ENCODE data around the gene LOXHD1.

LOXHD1 gene

GRCh38 chr18:46622451-46622850, 34.6 kb downstream of the LOXHD1 start:
- no peak overlapping the region for H2BK5ac ChIP-seq (ENCODE audit: low read depth, low read length, poor library complexity, severe bottlenecking)
- H3K36me3 ChIP-seq (ENCODE audit: control insufficient read depth in 1 of 2, insufficient read depth in 2 of 2, low read depth in 1 of 2, low read length in 2 of 2): no peaks in the 10 kb centered on the region
- 92% methylated on average over 4 of the region's 4 CpGs for WGBS

GRCh38 chr18:46621871-46622270, 35.1 kb downstream of the LOXHD1 start:
- H4K8ac ChIP-seq (ENCODE audit: low read length): no peak overlapping the region
- peaks cover 3% of the 10 kb centered on the region for H3K4me1 ChIP-seq (ENCODE audit: control insufficient read depth, insufficient read depth, low read depth, low read length)
- 58% methylated on average over 2 of the region's 2 CpGs for WGBS
- no peaks in the 10 kb centered on the region for H3K79me1 ChIP-seq (replicated peaks; ENCODE audit: low read length, poor library complexity, severe bottlenecking)
- no peak overlapping the region for H3K4me2 ChIP-seq (ENCODE audit: low read length, poor library complexity, severe bottlenecking)
- H2BK5ac ChIP-seq (ENCODE audit: low read depth, low read length, poor library complexity, severe bottlenecking): no peak overlapping the region
- H3K27me3 ChIP-seq (ENCODE audit: control insufficient read depth in 1 of 2, insufficient read depth in 1 of 2, low read length in 2 of 2): peaks cover 18 to 48% of the 10 kb centered on the region in 2 experiments
- H3K4ac ChIP-seq (ENCODE audit: low read depth in 1 of 2, low read length in 2 of 2): no peak overlapping the region
- DNase-seq: no peak
- H2BK12ac ChIP-seq (ENCODE audit: low read length in 2 of 2): no peak overlapping the region
- no peak overlapping the region for H2BK15ac ChIP-seq (ENCODE audit: low read depth, poor library complexity, severe bottlenecking)
- no peaks in the 10 kb centered on the region for H3K9me3 ChIP-seq (ENCODE audit: control insufficient read depth, low read length)
- no peak overlapping the region for H3K14ac ChIP-seq (ENCODE audit: low read length in 2 of 2)
- no peak overlapping the region for H4K91ac ChIP-seq (ENCODE audit: low read length)
- H3K9ac ChIP-seq (ENCODE audit: low read length): no peak overlapping the region
- H3K18ac ChIP-seq (ENCODE audit: low read depth in 1 of 2, low read length in 2 of 2): no peak overlapping the region
- no peak overlapping the region for H2AFZ ChIP-seq (ENCODE audit: low read depth, low read length)
- no peak overlapping the region for H2AK5ac ChIP-seq (ENCODE audit: low read length, severe bottlenecking)
- no peak overlapping the region for H2BK120ac ChIP-seq (ENCODE audit: low read depth, low read length)
- H3K27ac ChIP-seq (ENCODE audit: low read length, poor library complexity, severe bottlenecking): no peak overlapping the region
- H3K4me3 ChIP-seq (ENCODE audit: insufficient read depth in 1 of 2, low read depth in 1 of 2, low read length in 2 of 2): no peak overlapping the region
- H3K36me3 ChIP-seq (ENCODE audit: control insufficient read depth in 1 of 2, insufficient read depth in 2 of 2, low read depth in 1 of 2, low read length in 2 of 2): no peaks in the 10 kb centered on the region
- no peak overlapping the region for H3K23ac ChIP-seq (ENCODE audit: low read length in 2 of 2)

More at GRCh38 chr18:46622451-46622850, 34.6 kb downstream of the LOXHD1 start:
- Histone ChIP-seq H3K23ac (ENCODE audit: low read length in 2 of 2) (no peak overlapping the region), H3K9me3 (ENCODE audit: control insufficient read depth, low read length) (no peaks in the 10 kb centered on the region), H3K27ac (ENCODE audit: low read length, poor library complexity, severe bottlenecking) (no peak overlapping the region), H3K4me1 (ENCODE audit: control insufficient read depth, insufficient read depth, low read depth, low read length) (peaks cover 3% of the 10 kb centered on the region), H2AK5ac (ENCODE audit: low read length, severe bottlenecking) (no peak overlapping the region), H3K4me2 (ENCODE audit: low read length, poor library complexity, severe bottlenecking) (no peak overlapping the region), H3K27me3 (ENCODE audit: control insufficient read depth in 1 of 2, insufficient read depth in 1 of 2, low read length in 2 of 2) (peaks cover 22 to 48% of the 10 kb centered on the region in 2 experiments), H2BK15ac (ENCODE audit: low read depth, poor library complexity, severe bottlenecking) (no peak overlapping the region), H3K14ac (ENCODE audit: low read length in 2 of 2) (no peak overlapping the region), H3K79me1 (replicated peaks; ENCODE audit: low read length, poor library complexity, severe bottlenecking) (no peaks in the 10 kb centered on the region), H2BK120ac (ENCODE audit: low read depth, low read length) (no peak overlapping the region), H4K8ac (ENCODE audit: low read length) (no peak overlapping the region), H3K9ac (ENCODE audit: low read length) (no peak overlapping the region), H4K91ac (ENCODE audit: low read length) (no peak overlapping the region), H3K4me3 (ENCODE audit: insufficient read depth in 1 of 2, low read depth in 1 of 2, low read length in 2 of 2) (no peak overlapping the region), H3K4ac (ENCODE audit: low read depth in 1 of 2, low read length in 2 of 2) (no peak overlapping the region), H2AFZ (ENCODE audit: low read depth, low read length) (no peak overlapping the region), H2BK12ac (ENCODE audit: low read length in 2 of 2) (no peak overlapping the region), H3K18ac (ENCODE audit: low read depth in 1 of 2, low read length in 2 of 2) (no peak overlapping the region)
- DNase-seq: no peak

- Histone ChIP-seq H3K4me2 (ENCODE audit: low read length, poor library complexity, severe bottlenecking) (no peak overlapping the region), H3K4me3 (ENCODE audit: insufficient read depth in 1 of 2, low read depth in 1 of 2, low read length in 2 of 2) (no peak overlapping the region), H2BK12ac (ENCODE audit: low read length in 2 of 2) (no peak overlapping the region), H2AFZ (ENCODE audit: low read depth, low read length) (no peak overlapping the region), H4K91ac (ENCODE audit: low read length) (no peak overlapping the region), H3K79me1 (replicated peaks; ENCODE audit: low read length, poor library complexity, severe bottlenecking) (no peaks in the 10 kb centered on the region), H4K8ac (ENCODE audit: low read length) (no peak overlapping the region), H2AK5ac (ENCODE audit: low read length, severe bottlenecking) (no peak overlapping the region), H2BK15ac (ENCODE audit: low read depth, poor library complexity, severe bottlenecking) (no peak overlapping the region), H3K18ac (ENCODE audit: low read depth in 1 of 2, low read length in 2 of 2) (no peak overlapping the region), H3K14ac (ENCODE audit: low read length in 2 of 2) (no peak overlapping the region), H3K9ac (ENCODE audit: low read length) (no peak overlapping the region), H3K27me3 (ENCODE audit: control insufficient read depth in 1 of 2, insufficient read depth in 1 of 2, low read length in 2 of 2) (peaks cover 18 to 46% of the 10 kb centered on the region in 2 experiments), H3K36me3 (ENCODE audit: control insufficient read depth in 1 of 2, insufficient read depth in 2 of 2, low read depth in 1 of 2, low read length in 2 of 2) (no peaks in the 10 kb centered on the region), H3K9me3 (ENCODE audit: control insufficient read depth, low read length) (no peaks in the 10 kb centered on the region), H2BK5ac (ENCODE audit: low read depth, low read length, poor library complexity, severe bottlenecking) (no peak overlapping the region), H3K4ac (ENCODE audit: low read depth in 1 of 2, low read length in 2 of 2) (no peak overlapping the region), H3K27ac (ENCODE audit: low read length, poor library complexity, severe bottlenecking) (no peak overlapping the region), H3K4me1 (ENCODE audit: control insufficient read depth, insufficient read depth, low read depth, low read length) (peaks cover 3% of the 10 kb centered on the region), H3K23ac (ENCODE audit: low read length in 2 of 2) (no peak overlapping the region), H2BK120ac (ENCODE audit: low read depth, low read length) (no peak overlapping the region)
- DNase-seq: no peak
- 68% methylated on average over 6 of the region's 6 CpGs for WGBS
Measured at GRCh38 chr18:46621111-46621766, 35.8 kb downstream of the LOXHD1 start.

GRCh38 chr18:46619559-46619958, 37.5 kb downstream of the LOXHD1 start:
- H3K18ac ChIP-seq (ENCODE audit: low read depth in 1 of 2, low read length in 2 of 2): no peak overlapping the region
- H3K23ac ChIP-seq (ENCODE audit: low read length in 2 of 2): no peak overlapping the region
- H2AK5ac ChIP-seq (ENCODE audit: low read length, severe bottlenecking): no peak overlapping the region
- no peak overlapping the region for H2BK12ac ChIP-seq (ENCODE audit: low read length in 2 of 2)
- H2BK120ac ChIP-seq (ENCODE audit: low read depth, low read length): no peak overlapping the region
- no peak overlapping the region for H3K4me3 ChIP-seq (ENCODE audit: insufficient read depth in 1 of 2, low read depth in 1 of 2, low read length in 2 of 2)
- no peak overlapping the region for H3K14ac ChIP-seq (ENCODE audit: low read length in 2 of 2)
- no peak overlapping the region for H4K91ac ChIP-seq (ENCODE audit: low read length)
- WGBS: 79% methylated on average over 3 of the region's 3 CpGs
- no peaks in the 10 kb centered on the region for H3K79me1 ChIP-seq (replicated peaks; ENCODE audit: low read length, poor library complexity, severe bottlenecking)
- H2BK5ac ChIP-seq (ENCODE audit: low read depth, low read length, poor library complexity, severe bottlenecking): no peak overlapping the region
- H3K4me2 ChIP-seq (ENCODE audit: low read length, poor library complexity, severe bottlenecking): no peak overlapping the region
- H3K36me3 ChIP-seq (ENCODE audit: control insufficient read depth in 1 of 2, insufficient read depth in 2 of 2, low read depth in 1 of 2, low read length in 2 of 2): no peaks in the 10 kb centered on the region
- no peak overlapping the region for H3K4ac ChIP-seq (ENCODE audit: low read depth in 1 of 2, low read length in 2 of 2)
- H2AFZ ChIP-seq (ENCODE audit: low read depth, low read length): no peak overlapping the region
- H2BK15ac ChIP-seq (ENCODE audit: low read depth, poor library complexity, severe bottlenecking): no peak overlapping the region
- H4K8ac ChIP-seq (ENCODE audit: low read length): no peak overlapping the region
- DNase-seq: no peak
- no peak overlapping the region for H3K9ac ChIP-seq (ENCODE audit: low read length)
- H3K27ac ChIP-seq (ENCODE audit: low read length, poor library complexity, severe bottlenecking): no peak overlapping the region
- no peaks in the 10 kb centered on the region for H3K9me3 ChIP-seq (ENCODE audit: control insufficient read depth, low read length)
- H3K4me1 ChIP-seq (ENCODE audit: control insufficient read depth, insufficient read depth, low read depth, low read length): peaks cover 3% of the 10 kb centered on the region
- H3K27me3 ChIP-seq (ENCODE audit: control insufficient read depth in 1 of 2, insufficient read depth in 1 of 2, low read length in 2 of 2): peaks cover 18 to 32% of the 10 kb centered on the region in 2 experiments

Data from mesenchymal stem cell (in vitro differentiated cells and primary cell).